Measurements from ENCODE around the gene UBE2K. TPM values are rescaled to one million over a fixed set of nuclear protein-coding genes. Genes with fewer than 3 reads are reported as not detected.
"Not testable (repeated sequence)": the region's sequence is repeated elsewhere in the genome, so short reads cannot be mapped to it uniquely, and the experiment has no call there.

The UBE2K gene
- total and polyA plus RNA-seq, 2 experiments from 2014 or later = 40.4 to 112 TPM

DNA sequence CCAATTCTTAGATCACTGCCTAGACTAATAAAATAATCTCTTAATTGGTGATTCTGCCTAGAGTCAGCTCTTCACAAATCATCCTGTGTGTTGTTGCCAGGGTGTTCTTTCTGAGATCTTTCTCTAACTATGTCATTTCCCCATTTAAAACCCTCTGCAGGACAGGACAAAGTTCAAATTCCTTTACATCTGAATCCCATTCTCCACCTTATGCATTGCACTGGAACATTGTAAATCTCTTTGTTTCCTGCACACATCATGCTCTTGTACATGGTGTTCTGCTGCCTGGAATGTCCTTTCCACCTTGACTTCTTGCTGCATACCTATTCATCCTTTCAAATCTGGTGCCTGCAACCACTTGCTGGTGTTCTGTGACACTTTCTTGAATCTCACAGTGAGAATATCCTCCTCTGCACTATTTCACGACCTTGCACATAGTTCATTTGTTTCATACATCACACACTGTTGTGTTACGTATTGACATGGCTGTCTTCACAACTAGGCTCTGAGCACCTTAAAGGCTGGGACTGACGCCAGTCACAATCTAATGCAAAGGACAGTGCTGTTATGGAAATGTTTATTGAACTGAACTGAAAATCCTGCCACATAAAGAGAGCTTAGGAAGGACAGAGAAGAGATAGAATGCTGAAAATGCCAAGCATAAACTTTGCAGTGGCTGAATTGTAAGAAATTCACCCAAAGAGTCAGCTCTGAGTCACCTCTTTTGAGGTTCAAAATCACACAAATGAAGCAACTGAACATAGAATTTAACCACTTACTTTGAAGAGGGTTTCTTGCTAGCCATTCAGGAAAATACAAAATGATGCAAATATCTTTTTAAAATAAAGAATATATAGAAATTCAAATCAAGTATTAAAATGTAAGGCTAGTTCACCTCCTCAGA is 32.9 kb upstream of the UBE2K start:
- no peak for TF ChIP-seq EZH2 (IDR thresholded peaks at IDR 0.05; ENCODE audit: borderline replicate concordance)
- no peak for TF ChIP-seq EZH2phosphoT487 (IDR thresholded peaks at IDR 0.05; ENCODE audit: low read depth, severe bottlenecking, unreplicated experiment)
- TF ChIP-seq CTCF (IDR thresholded peaks at IDR 0.05; ENCODE audit: poor library complexity) = no peak
- H3K4me3 ChIP-seq = no peak overlapping the region
- H3K4me1 ChIP-seq (ENCODE audit: insufficient read depth) = peaks cover 4% of the 10 kb centered on the region
- no peaks in the 10 kb centered on the region for H3K9me3 ChIP-seq (ENCODE audit: low read depth)
- H3K79me2 ChIP-seq = no peaks in the 10 kb centered on the region
- 66% methylated on average over 3 of the region's 3 CpGs for WGBS (ENCODE audit: low lambda C conversion rate, missing lambda C conversion rate)
- no peaks in the 10 kb centered on the region for H3K27me3 ChIP-seq
- peak overlapping the region; percentile 5 for H2AFZ ChIP-seq
- H3K4me2 ChIP-seq = peak overlapping the region; percentile 23
- no peaks in the 10 kb centered on the region for H3K9me2 ChIP-seq (replicated peaks; ENCODE audit: insufficient read depth)
- no peaks in the 10 kb centered on the region for H4K20me1 ChIP-seq (ENCODE audit: insufficient read depth, poor library complexity, severe bottlenecking)
- no peaks in the 10 kb centered on the region for H3K36me3 ChIP-seq (replicated peaks; ENCODE audit: insufficient read depth, low read depth)
- peak overlapping the region; percentile 75 for H3K27ac ChIP-seq
- peak; percentile 28 for DNase-seq (ENCODE audit: low spot score)

- Histone ChIP-seq H4K20me1 (ENCODE audit: insufficient read depth, poor library complexity, severe bottlenecking) (no peaks in the 10 kb centered on the region), H3K4me2 (no peak overlapping the region), H3K27ac (no peak overlapping the region), H3K9me2 (replicated peaks; ENCODE audit: insufficient read depth) (no peaks in the 10 kb centered on the region), H3K9me3 (ENCODE audit: low read depth) (no peaks in the 10 kb centered on the region), H3K36me3 (replicated peaks; ENCODE audit: insufficient read depth, low read depth) (no peaks in the 10 kb centered on the region), H3K27me3 (no peaks in the 10 kb centered on the region), H2AFZ (no peak overlapping the region), H3K4me3 (no peak overlapping the region), H3K79me2 (no peaks in the 10 kb centered on the region), H3K4me1 (ENCODE audit: insufficient read depth) (peaks cover 4% of the 10 kb centered on the region)
- DNase-seq (ENCODE audit: low spot score) = no peak
- WGBS (ENCODE audit: low lambda C conversion rate, missing lambda C conversion rate) = 67% methylated on average over 1 of the region's 1 CpG
- no peak for TF ChIP-seq EZH2phosphoT487 (IDR thresholded peaks at IDR 0.05; ENCODE audit: low read depth, severe bottlenecking, unreplicated experiment)
- no peak for TF ChIP-seq EZH2 (IDR thresholded peaks at IDR 0.05; ENCODE audit: borderline replicate concordance)
- no peak for TF ChIP-seq CTCF (IDR thresholded peaks at IDR 0.05; ENCODE audit: poor library complexity)
Observed at GRCh38 chr4:39667706-39668105, 30.2 kb upstream of the UBE2K start.

- no peak overlapping the region for H2AFZ ChIP-seq
- DNase-seq (ENCODE audit: low spot score) = no peak
- H3K36me3 ChIP-seq (replicated peaks; ENCODE audit: insufficient read depth, low read depth) = no peaks in the 10 kb centered on the region
- no peak overlapping the region for H3K4me3 ChIP-seq
- H3K9me2 ChIP-seq (replicated peaks; ENCODE audit: insufficient read depth) = no peaks in the 10 kb centered on the region
- H3K9me3 ChIP-seq (ENCODE audit: low read depth) = no peaks in the 10 kb centered on the region
- H3K4me2 ChIP-seq = no peak overlapping the region
- no peaks in the 10 kb centered on the region for H3K79me2 ChIP-seq
- H3K27ac ChIP-seq = no peak overlapping the region
- TF ChIP-seq CTCF (IDR thresholded peaks at IDR 0.05; ENCODE audit: poor library complexity) = no peak
- TF ChIP-seq EZH2phosphoT487 (IDR thresholded peaks at IDR 0.05; ENCODE audit: low read depth, severe bottlenecking, unreplicated experiment) = no peak
- TF ChIP-seq EZH2 (IDR thresholded peaks at IDR 0.05; ENCODE audit: borderline replicate concordance) = no peak
- H3K4me1 ChIP-seq (ENCODE audit: insufficient read depth) = peaks cover 4% of the 10 kb centered on the region
- no peaks in the 10 kb centered on the region for H4K20me1 ChIP-seq (ENCODE audit: insufficient read depth, poor library complexity, severe bottlenecking)
- WGBS (ENCODE audit: low lambda C conversion rate, missing lambda C conversion rate) = 75% methylated on average over 2 of the region's 2 CpGs
- H3K27me3 ChIP-seq = no peaks in the 10 kb centered on the region
Observed at GRCh38 chr4:39668887-39669286, 29.0 kb upstream of the UBE2K start.

DNA sequence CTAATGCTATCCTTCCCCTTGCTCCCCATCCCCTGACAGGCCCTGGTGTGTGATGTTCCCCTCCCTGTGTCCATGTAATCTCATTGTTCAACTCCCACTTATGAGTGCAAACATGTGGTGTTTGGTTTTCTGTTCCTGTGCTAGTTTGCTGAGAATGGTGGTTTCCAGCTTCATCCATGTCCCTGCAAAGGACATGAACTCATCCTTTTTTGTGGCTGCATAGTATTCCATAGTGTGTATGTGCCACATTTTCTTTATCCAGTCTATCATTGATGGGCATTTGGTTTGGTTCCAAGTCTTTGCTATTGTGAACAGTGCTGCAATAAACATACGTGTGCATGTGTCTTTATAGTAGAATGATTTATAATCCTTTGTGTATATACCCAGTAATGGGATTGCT is 27.6 kb upstream of the UBE2K start:
- H3K79me2 ChIP-seq; H3K4me2 ChIP-seq; H3K4me3 ChIP-seq; H2AFZ ChIP-seq; H3K36me3 ChIP-seq (replicated peaks; ENCODE audit: insufficient read depth, low read depth); H3K9me2 ChIP-seq (replicated peaks; ENCODE audit: insufficient read depth); DNase-seq (ENCODE audit: low spot score); H3K27me3 ChIP-seq; H3K27ac ChIP-seq; H4K20me1 ChIP-seq (ENCODE audit: insufficient read depth, poor library complexity, severe bottlenecking); H3K9me3 ChIP-seq (ENCODE audit: low read depth); H3K4me1 ChIP-seq (ENCODE audit: insufficient read depth): not testable (repeated sequence)
- WGBS (ENCODE audit: low lambda C conversion rate, missing lambda C conversion rate) = 94% methylated on average over 1 of the region's 1 CpG

DNA sequence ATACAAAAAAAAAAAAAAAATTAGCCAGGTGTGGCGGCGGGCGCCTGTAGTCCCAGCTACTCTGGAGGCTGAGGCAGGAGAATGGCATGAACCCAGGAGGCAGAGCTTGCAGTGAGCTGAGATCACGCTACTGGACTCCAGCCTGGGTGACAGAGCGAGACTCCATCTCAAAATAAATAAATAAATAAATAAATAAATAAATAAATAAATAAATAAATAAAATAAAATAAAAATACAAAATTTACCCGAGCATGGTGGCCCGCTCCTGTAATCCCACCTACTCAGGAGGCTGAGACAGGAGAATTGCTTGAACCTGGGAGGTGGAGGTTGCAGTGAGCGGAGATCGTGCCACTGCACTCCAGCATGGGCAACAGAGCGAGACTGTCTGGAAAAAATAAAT is 22.3 kb upstream of the UBE2K start:
- not testable (repeated sequence) for H4K20me1 ChIP-seq (ENCODE audit: insufficient read depth, poor library complexity, severe bottlenecking); DNase-seq (ENCODE audit: low spot score); H3K27ac ChIP-seq; H3K4me3 ChIP-seq; H3K27me3 ChIP-seq; H2AFZ ChIP-seq; H3K4me2 ChIP-seq; H3K79me2 ChIP-seq; H3K4me1 ChIP-seq (ENCODE audit: insufficient read depth); H3K9me2 ChIP-seq (replicated peaks; ENCODE audit: insufficient read depth); H3K36me3 ChIP-seq (replicated peaks; ENCODE audit: insufficient read depth, low read depth); H3K9me3 ChIP-seq (ENCODE audit: low read depth)
- WGBS (ENCODE audit: low lambda C conversion rate, missing lambda C conversion rate) = 99% methylated on average over 10 of the region's 10 CpGs

DNA sequence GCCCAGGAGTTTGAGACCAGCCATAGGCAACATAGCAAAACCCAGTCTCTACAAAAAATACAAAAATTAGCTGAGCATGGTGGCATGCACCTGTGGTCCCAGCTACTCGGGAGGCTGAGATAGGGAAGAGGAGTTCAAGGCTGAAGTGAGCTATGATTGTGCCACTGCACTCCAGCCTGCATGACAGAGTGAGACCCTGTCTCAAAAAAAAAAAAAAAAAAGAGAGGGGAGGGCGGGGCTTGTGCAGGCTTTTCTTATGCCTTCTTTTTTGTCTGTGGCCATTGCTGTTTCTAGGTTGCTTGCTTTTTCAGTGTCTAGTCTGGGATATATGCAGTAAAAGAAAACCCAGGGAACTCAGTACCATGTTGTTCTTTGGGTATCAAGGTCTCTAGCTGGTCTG is 16.9 kb upstream of the UBE2K start:
- H3K4me3 ChIP-seq; H3K9me2 ChIP-seq (replicated peaks; ENCODE audit: insufficient read depth); H4K20me1 ChIP-seq (ENCODE audit: insufficient read depth, poor library complexity, severe bottlenecking); H3K4me1 ChIP-seq (ENCODE audit: insufficient read depth); H3K36me3 ChIP-seq (replicated peaks; ENCODE audit: insufficient read depth, low read depth); H3K27ac ChIP-seq; H2AFZ ChIP-seq; H3K9me3 ChIP-seq (ENCODE audit: low read depth); H3K79me2 ChIP-seq; DNase-seq (ENCODE audit: low spot score); H3K27me3 ChIP-seq; H3K4me2 ChIP-seq: not testable (repeated sequence)
- WGBS (ENCODE audit: low lambda C conversion rate, missing lambda C conversion rate) = 89% methylated on average over 2 of the region's 2 CpGs

Data from hepatocyte (in vitro differentiated cells).